ENCODE data around the gene MRPS26.

The MRPS26 gene

DNA sequence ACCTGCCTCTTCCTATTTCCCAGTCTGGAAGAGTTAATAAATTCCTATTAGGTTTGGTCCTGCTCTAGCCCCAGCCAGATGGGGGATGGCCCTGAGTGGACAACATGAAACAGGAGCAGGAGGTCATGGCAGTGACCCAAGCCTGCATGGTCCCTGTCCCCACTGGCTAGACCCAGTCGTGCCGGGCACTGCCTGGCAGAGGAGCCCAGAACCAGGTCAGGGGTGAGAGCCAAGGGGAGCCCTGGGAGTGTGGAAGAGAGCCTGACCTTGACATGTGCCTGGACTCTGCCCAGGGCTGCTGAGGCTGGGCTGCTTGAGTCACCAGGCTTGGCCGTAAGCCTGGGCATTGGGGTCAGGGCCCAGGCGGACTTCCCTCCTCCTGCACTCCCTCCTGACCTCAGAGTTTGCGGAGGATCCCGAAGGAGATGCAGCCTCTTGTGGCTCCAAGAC lies 35.1 kb downstream of the MRPS26 start:
- Histone ChIP-seq H3K4me1 (ENCODE audit: insufficient read depth, low read length) (peaks cover 4% of the 10 kb centered on the region; the same call in 1 of the 2 replicates), H3K36me3 (ENCODE audit: insufficient read depth, low read length) (no peaks in the 10 kb centered on the region), H3K9ac (ENCODE audit: low read depth, low read length) (no peak overlapping the region), H3K27me3 (ENCODE audit: insufficient read depth, low read length) (peaks cover 57% of the 10 kb centered on the region), H3K4me3 (ENCODE audit: low read length) (no peak overlapping the region), H3K27ac (ENCODE audit: low read depth, low read length) (no peak overlapping the region), H3K9me3 (ENCODE audit: insufficient read depth, low read depth, low read length) (no peaks in the 10 kb centered on the region)
- whole genome bisulfite sequencing = 89% methylated on average over 6 of the region's 6 CpGs

DNA sequence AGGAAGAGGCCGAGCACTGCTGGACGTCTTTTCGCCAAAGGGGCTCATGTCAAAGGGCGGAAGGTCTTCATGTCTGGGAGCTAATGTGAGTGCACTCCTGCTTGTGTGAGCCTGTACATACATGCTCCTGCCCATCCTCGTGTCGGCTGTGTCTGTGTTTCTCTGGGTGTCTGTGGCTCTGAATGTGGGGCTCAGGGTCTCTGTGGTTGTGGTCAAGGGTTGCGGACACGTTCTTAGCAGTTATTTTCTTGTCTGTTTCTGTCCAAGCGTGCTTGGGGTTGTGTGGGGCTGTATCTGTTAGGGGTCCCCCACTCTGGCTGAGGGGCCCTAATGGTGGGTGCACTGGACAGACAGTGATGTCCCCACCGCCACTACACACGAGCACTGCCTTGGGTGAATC lies 35.8 kb downstream of the MRPS26 start:
- Histone ChIP-seq H3K9me3 (ENCODE audit: insufficient read depth, low read depth, low read length) (no peaks in the 10 kb centered on the region), H3K27ac (ENCODE audit: low read depth, low read length) (no peak overlapping the region)

DNA sequence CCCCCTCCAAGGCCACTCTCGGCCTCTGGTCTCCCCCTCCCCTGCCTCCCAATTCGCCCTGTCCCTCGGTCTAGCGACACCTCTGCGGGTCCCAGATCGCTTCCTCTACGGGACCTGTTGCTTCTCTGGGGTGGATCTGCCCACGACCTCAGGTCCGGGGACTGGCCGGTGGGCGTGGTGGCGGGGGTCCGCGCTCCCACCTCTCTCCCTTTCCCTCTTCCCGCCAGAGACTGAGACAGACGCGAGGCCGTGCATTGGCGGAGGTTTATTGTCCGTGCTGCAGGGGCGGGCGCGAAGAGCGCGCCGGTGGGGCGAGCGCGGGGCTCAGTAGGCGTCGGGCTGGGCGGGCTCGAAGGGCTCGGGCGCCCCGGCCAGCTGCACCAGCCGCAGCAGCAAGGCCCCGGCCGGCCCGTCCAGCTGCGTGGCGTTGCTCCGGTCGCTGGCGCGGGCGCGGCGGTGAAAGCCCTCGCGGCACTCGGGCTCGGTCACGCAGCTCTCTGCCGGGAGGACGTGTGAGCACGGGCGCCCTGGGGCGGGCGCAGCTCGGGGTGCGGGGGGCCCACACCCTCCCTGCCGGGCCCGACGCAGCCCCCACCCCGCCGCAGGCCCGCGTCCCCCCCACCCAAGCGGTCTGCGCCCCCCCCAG lies 36.6 kb downstream of the MRPS26 start:
- Histone ChIP-seq H3K27me3 (ENCODE audit: insufficient read depth, low read length) (peaks cover 57% of the 10 kb centered on the region), H3K27ac (ENCODE audit: low read depth, low read length) (no peak overlapping the region), H3K36me3 (ENCODE audit: insufficient read depth, low read length) (no peaks in the 10 kb centered on the region), H3K4me1 (ENCODE audit: insufficient read depth, low read length) (peaks cover 4% of the 10 kb centered on the region; the same call in 1 of the 2 replicates), H3K9me3 (ENCODE audit: insufficient read depth, low read depth, low read length) (no peaks in the 10 kb centered on the region), H3K4me3 (ENCODE audit: low read length) (peak overlapping the region; percentile 39), H3K9ac (ENCODE audit: low read depth, low read length) (no peak overlapping the region)
- WGBS = 6% methylated on average over 62 of the region's 71 CpGs

More for the DNA sequence above, 35.8 kb downstream of the MRPS26 start:
- no peak overlapping the region for H3K9ac ChIP-seq (ENCODE audit: low read depth, low read length)
- H3K4me3 ChIP-seq (ENCODE audit: low read length) = no peak overlapping the region
- H3K36me3 ChIP-seq (ENCODE audit: insufficient read depth, low read length) = no peaks in the 10 kb centered on the region
- 92% methylated on average over 11 of the region's 11 CpGs for WGBS
- peaks cover 57% of the 10 kb centered on the region for H3K27me3 ChIP-seq (ENCODE audit: insufficient read depth, low read length)
- peaks cover 4% of the 10 kb centered on the region; the same call in 1 of the 2 replicates for H3K4me1 ChIP-seq (ENCODE audit: insufficient read depth, low read length)

DNA sequence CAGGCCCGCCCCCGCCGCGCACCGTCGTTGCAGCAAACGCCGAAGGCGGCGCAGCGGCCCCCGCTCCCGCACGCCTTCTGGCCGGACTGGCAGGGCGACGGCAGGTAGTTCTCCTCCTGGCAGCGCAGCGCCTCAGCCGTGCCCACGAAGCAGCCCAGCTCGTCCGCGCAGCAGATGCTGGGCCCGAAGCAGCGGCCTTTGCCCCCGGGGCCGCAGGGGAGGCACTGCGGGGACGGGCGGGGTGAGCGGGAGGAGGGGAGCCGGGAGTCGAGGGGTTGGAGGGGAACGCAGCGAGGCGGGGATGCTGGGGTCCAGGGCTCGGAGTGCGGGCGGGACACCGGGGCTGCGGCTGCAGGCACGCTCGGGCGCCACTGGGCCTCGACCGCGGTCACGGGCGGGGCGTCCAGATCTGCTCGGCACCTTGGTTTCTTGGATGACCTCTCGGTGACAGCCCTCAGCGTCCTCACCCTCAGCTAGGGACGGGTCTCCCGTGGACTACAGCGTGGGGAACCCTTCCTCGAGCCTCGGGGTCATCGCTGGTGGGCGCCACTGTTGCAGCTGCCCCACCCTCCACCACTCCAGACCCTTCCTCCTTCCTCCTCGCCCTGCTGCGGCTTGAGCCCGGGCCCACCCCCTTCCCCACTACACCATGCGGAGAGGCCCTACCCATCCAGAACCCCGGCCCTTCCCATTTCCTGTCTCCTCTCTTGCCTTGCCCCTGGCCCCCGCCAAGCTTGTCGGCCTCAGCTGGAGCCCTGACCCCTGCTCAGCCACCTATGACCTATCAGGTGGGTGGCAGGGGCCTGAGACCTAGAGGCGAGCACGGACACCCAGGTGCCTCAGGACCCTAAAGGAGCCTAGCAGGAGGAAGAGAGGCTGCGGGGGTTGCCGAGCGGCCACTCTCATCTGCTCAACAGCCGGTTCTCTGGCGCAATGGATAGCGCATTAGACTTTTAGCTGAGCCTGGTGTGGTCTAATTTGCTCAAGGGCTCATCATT lies 37.4 kb downstream of the MRPS26 start:
- Histone ChIP-seq H3K36me3 (ENCODE audit: insufficient read depth, low read length) (no peaks in the 10 kb centered on the region), H3K27ac (ENCODE audit: low read depth, low read length) (no peak overlapping the region), H3K9ac (ENCODE audit: low read depth, low read length) (no peak overlapping the region), H3K9me3 (ENCODE audit: insufficient read depth, low read depth, low read length) (no peaks in the 10 kb centered on the region), H3K4me1 (ENCODE audit: insufficient read depth, low read length) (peaks cover 4% of the 10 kb centered on the region; the same call in 1 of the 2 replicates), H3K27me3 (ENCODE audit: insufficient read depth, low read length) (peaks cover 56% of the 10 kb centered on the region), H3K4me3 (ENCODE audit: low read length) (peak overlapping the region; percentile 50)
- 12% methylated on average over 75 of the region's 76 CpGs for WGBS

GRCh38 chr20:3084283-3084985 lies 38.6 kb downstream of the MRPS26 start, which contains the start of gene AVP:
Gene AVP, minus strand, starts transcription at chr20:3084724. Its CDS starts 50 bp downstream, at chr20:3084674.
- Histone ChIP-seq H3K36me3 (ENCODE audit: insufficient read depth, low read length) (no peaks in the 10 kb centered on the region), H3K27me3 (ENCODE audit: insufficient read depth, low read length) (peaks cover 53% of the 10 kb centered on the region), H3K9ac (ENCODE audit: low read depth, low read length) (no peak within 1 kb of the TSS), H3K4me3 (ENCODE audit: low read length) (peak within 1 kb of the TSS; percentile 50), H3K27ac (ENCODE audit: low read depth, low read length) (no peak within 1 kb of the TSS), H3K9me3 (ENCODE audit: insufficient read depth, low read depth, low read length) (no peaks in the 10 kb centered on the region), H3K4me1 (ENCODE audit: insufficient read depth, low read length) (peaks cover 4% of the 10 kb centered on the region; the same call in 1 of the 2 replicates)
- 88% methylated on average over 28 of the region's 28 CpGs for WGBS

GRCh38 chr20:3084986-3085360 lies 39.1 kb downstream of the MRPS26 start:
- H3K9ac ChIP-seq (ENCODE audit: low read depth, low read length) = no peak overlapping the region
- peaks cover 4% of the 10 kb centered on the region; the same call in 1 of the 2 replicates for H3K4me1 ChIP-seq (ENCODE audit: insufficient read depth, low read length)
- no peaks in the 10 kb centered on the region for H3K36me3 ChIP-seq (ENCODE audit: insufficient read depth, low read length)
- H3K27ac ChIP-seq (ENCODE audit: low read depth, low read length) = no peak overlapping the region
- no peaks in the 10 kb centered on the region for H3K9me3 ChIP-seq (ENCODE audit: insufficient read depth, low read depth, low read length)
- WGBS = 92% methylated on average over 7 of the region's 7 CpGs
- H3K4me3 ChIP-seq (ENCODE audit: low read length) = no peak overlapping the region
- H3K27me3 ChIP-seq (ENCODE audit: insufficient read depth, low read length) = peaks cover 52% of the 10 kb centered on the region

- peaks cover 52% of the 10 kb centered on the region for H3K27me3 ChIP-seq (ENCODE audit: insufficient read depth, low read length)
- H3K27ac ChIP-seq (ENCODE audit: low read depth, low read length) = no peak overlapping the region
- H3K9me3 ChIP-seq (ENCODE audit: insufficient read depth, low read depth, low read length) = no peaks in the 10 kb centered on the region
- peaks cover 4% of the 10 kb centered on the region; the same call in 1 of the 2 replicates for H3K4me1 ChIP-seq (ENCODE audit: insufficient read depth, low read length)
- H3K9ac ChIP-seq (ENCODE audit: low read depth, low read length) = no peak overlapping the region
- 93% methylated on average over 8 of the region's 8 CpGs for WGBS
- no peaks in the 10 kb centered on the region for H3K36me3 ChIP-seq (ENCODE audit: insufficient read depth, low read length)
- H3K4me3 ChIP-seq (ENCODE audit: low read length) = no peak overlapping the region
Observed at GRCh38 chr20:3085571-3086072, 39.8 kb downstream of the MRPS26 start.

GRCh38 chr20:3088031-3088430 lies 42.2 kb downstream of the MRPS26 start:
- no peak overlapping the region for H3K27ac ChIP-seq (ENCODE audit: low read depth, low read length)
- no peak overlapping the region for H3K4me3 ChIP-seq (ENCODE audit: low read length)
- no peaks in the 10 kb centered on the region for H3K36me3 ChIP-seq (ENCODE audit: insufficient read depth, low read length)
- peaks cover 47% of the 10 kb centered on the region for H3K27me3 ChIP-seq (ENCODE audit: insufficient read depth, low read length)
- WGBS = 78% methylated on average over 7 of the region's 7 CpGs
- no peaks in the 10 kb centered on the region for H3K9me3 ChIP-seq (ENCODE audit: insufficient read depth, low read depth, low read length)
- H3K9ac ChIP-seq (ENCODE audit: low read depth, low read length) = no peak overlapping the region
- peaks cover 4% of the 10 kb centered on the region; the same call in 1 of the 2 replicates for H3K4me1 ChIP-seq (ENCODE audit: insufficient read depth, low read length)

- no peak overlapping the region for H3K27ac ChIP-seq (ENCODE audit: low read depth, low read length)
- H3K9ac ChIP-seq (ENCODE audit: low read depth, low read length) = no peak overlapping the region
- H3K36me3 ChIP-seq (ENCODE audit: insufficient read depth, low read length) = no peaks in the 10 kb centered on the region
- H3K4me3 ChIP-seq (ENCODE audit: low read length) = no peak overlapping the region
- peaks cover 39% of the 10 kb centered on the region for H3K27me3 ChIP-seq (ENCODE audit: insufficient read depth, low read length)
- H3K9me3 ChIP-seq (ENCODE audit: insufficient read depth, low read depth, low read length) = no peaks in the 10 kb centered on the region
- no peaks in the 10 kb centered on the region for H3K4me1 ChIP-seq (ENCODE audit: insufficient read depth, low read length)
- 71% methylated on average over 1 of the region's 1 CpG for WGBS
Observed at GRCh38 chr20:3090565-3090964, 44.7 kb downstream of the MRPS26 start.

- Histone ChIP-seq H3K9ac (ENCODE audit: low read depth, low read length) (peak overlapping the region; percentile 75), H3K4me3 (ENCODE audit: low read length) (peak overlapping the region; percentile 56)
Observed at GRCh38 chr20:3092611-3093379, 46.9 kb downstream of the MRPS26 start.

More at GRCh38 chr20:3092611-3093379, 46.9 kb downstream of the MRPS26 start:
- H3K4me1 ChIP-seq (ENCODE audit: insufficient read depth, low read length) = no peaks in the 10 kb centered on the region
- peaks cover 39% of the 10 kb centered on the region for H3K27me3 ChIP-seq (ENCODE audit: insufficient read depth, low read length)
- WGBS = 13% methylated on average over 81 of the region's 81 CpGs
- H3K27ac ChIP-seq (ENCODE audit: low read depth, low read length) = no peak overlapping the region
- H3K9me3 ChIP-seq (ENCODE audit: insufficient read depth, low read depth, low read length) = no peaks in the 10 kb centered on the region
- H3K36me3 ChIP-seq (ENCODE audit: insufficient read depth, low read length) = no peaks in the 10 kb centered on the region
